Measurements from ENCODE around the gene NCDN.

- no peak for TF ChIP-seq CTCF (conservative IDR thresholded peaks at IDR 0.05; ENCODE audit: low read depth, low read length)
- no peak for TF ChIP-seq EZH2 (IDR thresholded peaks at IDR 0.05; ENCODE audit: borderline replicate concordance, low read depth, low read length, poor library complexity, severe bottlenecking)
These were observed 40.3 kb downstream of the NCDN start for GRCh38 chr1:35597870-35598269.

Measured in A673 (cell line).